GM19351 (cell line): ENCODE results near the gene DAD1.
A peak's percentile ranks its signal among the peaks of the same experiment; 100 is the strongest.
"Not testable (repeated sequence)": the region's sequence is repeated elsewhere in the genome, so short reads cannot be mapped to it uniquely, and the experiment has no call there.

Experiments
- ATAC-seq: cut with Tn5 transposase; IDR thresholded peaks from one replicate; pipeline ENCODE4 v1.9.1; 2021; ENCODE audit warnings: mild to moderate bottlenecking, moderate library complexity; ENCODE audit not compliant: unreplicated experiment

DAD1 gene

GRCh38 chr14:22569737-22570131 lies 19.3 kb downstream of the DAD1 start:
- ATAC-seq = no peak

GRCh38 chr14:22569106-22569736 lies 19.8 kb downstream of the DAD1 start:
- no peak for ATAC-seq

- ATAC-seq = no peak
Observed at GRCh38 chr14:22567437-22567836, 21.6 kb downstream of the DAD1 start.

- no peak for ATAC-seq
Observed at GRCh38 chr14:22566845-22567244, 22.2 kb downstream of the DAD1 start.

- ATAC-seq = not testable (repeated sequence)
Observed at GRCh38 chr14:22566266-22566665, 22.8 kb downstream of the DAD1 start.

GRCh38 chr14:22565391-22565945 lies 23.6 kb downstream of the DAD1 start:
- ATAC-seq = peak; percentile 39

GRCh38 chr14:22564463-22564862 lies 24.6 kb downstream of the DAD1 start:
- ATAC-seq = no peak

GRCh38 chr14:22563987-22564386 lies 25.0 kb downstream of the DAD1 start:
- peak; percentile 33 for ATAC-seq

- no peak for ATAC-seq
Observed at GRCh38 chr14:22561661-22562579, 27.1 kb downstream of the DAD1 start.

- ATAC-seq = no peak
Observed at GRCh38 chr14:22561366-22561660, 27.7 kb downstream of the DAD1 start.

- ATAC-seq = no peak
Observed at GRCh38 chr14:22560662-22561365, 28.2 kb downstream of the DAD1 start.

- ATAC-seq = no peak
Observed at GRCh38 chr14:22559041-22559440, 30.0 kb downstream of the DAD1 start.

GRCh38 chr14:22558221-22558913 lies 30.7 kb downstream of the DAD1 start:
- no peak for ATAC-seq

- no peak for ATAC-seq
Observed at GRCh38 chr14:22557846-22558220, 31.2 kb downstream of the DAD1 start.

GRCh38 chr14:22556990-22557623 lies 31.9 kb downstream of the DAD1 start:
- ATAC-seq = peak; percentile 17

GRCh38 chr14:22556021-22556989 lies 32.7 kb downstream of the DAD1 start:
- peak; percentile 70 for ATAC-seq

GRCh38 chr14:22555384-22556011 lies 33.5 kb downstream of the DAD1 start:
- ATAC-seq = no peak

- ATAC-seq = no peak
Observed at GRCh38 chr14:22554498-22555383, 34.3 kb downstream of the DAD1 start.
